IMR-90 (cell line): ENCODE measurements around the gene FOXP1.

Experiments used
- CHD1 ChIP-seq: IDR thresholded peaks from 2 replicates; pipeline ENCODE4 v1.6.1; 2012; ENCODE audit warnings: low read depth, low read length, improper control_type of control experiment
- CTCF ChIP-seq: conservative IDR thresholded peaks from 2 replicates; pipeline ENCODE4 v1.5.1; 2012; ENCODE audit warnings: mild to moderate bottlenecking, low read depth, low read length, improper control_type of control experiment
- MAZ ChIP-seq: IDR thresholded peaks from 2 replicates; pipeline ENCODE4 v1.6.1; 2012; ENCODE audit warnings: low read depth, mild to moderate bottlenecking, low read length, improper control_type of control experiment, moderate library complexity, borderline replicate concordance
- POLR2A ChIP-seq: IDR thresholded peaks from 2 replicates; pipeline ENCODE4 v1.6.1; 2012; ENCODE audit warnings: mild to moderate bottlenecking, low read depth, low read length
- RAD21 ChIP-seq: IDR thresholded peaks from 2 replicates; pipeline ENCODE4 v1.6.1; 2012; ENCODE audit warnings: low read length, improper control_type of control experiment
- USF2 ChIP-seq: fragments of 150-350 bp; IDR thresholded peaks from 2 replicates; pipeline ENCODE4 v1.6.1; 2017; ENCODE audit warnings: mild to moderate bottlenecking, antibody characterized with exemption, low read length, low read depth

- no peak for TF ChIP-seq CTCF
- TF ChIP-seq USF2, result no peak
- TF ChIP-seq RAD21, result no peak
- TF ChIP-seq MAZ, result no peak
- no peak for TF ChIP-seq POLR2A
- no peak for TF ChIP-seq CHD1
Observed at GRCh38 chr3:71421820-71422566, 161.5 kb downstream of the FOXP1 start.
